ENCODE data around the gene CISD1.

Gene CISD1

GRCh38 chr10:58265249-58265648, 3.7 kb upstream of the CISD1 start:
- DNase-seq (ENCODE audit: low read depth in 3 of 3, low spot score in 1 of 3): no peak

- no peak for DNase-seq (ENCODE audit: low read depth in 3 of 3, low spot score in 1 of 3)
Measured at GRCh38 chr10:58266003-58266825, 2.7 kb upstream of the CISD1 start.

- peak in 1 of 3 donors; percentile 10 for DNase-seq (ENCODE audit: low read depth in 3 of 3, low spot score in 1 of 3)
Measured at GRCh38 chr10:58266826-58267712, 1.9 kb upstream of the CISD1 start.

- peak; percentile 74 to 89 (median 85) for DNase-seq (ENCODE audit: low read depth in 3 of 3, low spot score in 1 of 3)
Measured at GRCh38 chr10:58267713-58268453, 1.1 kb upstream of the CISD1 start, which contains the start of gene IPMK. Gene IPMK (minus strand): TSS chr10:58267894. CDS start chr10:58267611, 283 bp downstream.

GRCh38 chr10:58268454-58268945, 462 bp upstream of the CISD1 start:
- DNase-seq (ENCODE audit: low read depth in 3 of 3, low spot score in 1 of 3): no peak

GRCh38 chr10:58269782-58270290, 874 bp downstream of the CISD1 start:
- no peak for DNase-seq (ENCODE audit: low read depth in 3 of 3, low spot score in 1 of 3)

GRCh38 chr10:58275261-58275660, 6.3 kb downstream of the CISD1 start:
- DNase-seq (ENCODE audit: low read depth in 3 of 3, low spot score in 1 of 3): no peak

- no peak for DNase-seq (ENCODE audit: low read depth in 3 of 3, low spot score in 1 of 3)
Measured at GRCh38 chr10:58275908-58276307, 6.9 kb downstream of the CISD1 start.

GRCh38 chr10:58278274-58278961, 9.5 kb downstream of the CISD1 start:
- no peak for DNase-seq (ENCODE audit: low read depth in 3 of 3, low spot score in 1 of 3)

GRCh38 chr10:58278962-58279307, 10.0 kb downstream of the CISD1 start:
- DNase-seq (ENCODE audit: low read depth in 3 of 3, low spot score in 1 of 3): no peak

- no peak for DNase-seq (ENCODE audit: low read depth in 3 of 3, low spot score in 1 of 3)
Measured at GRCh38 chr10:58280477-58280876, 11.5 kb downstream of the CISD1 start.

- no peak for DNase-seq (ENCODE audit: low read depth in 3 of 3, low spot score in 1 of 3)
Measured at GRCh38 chr10:58281092-58281752, 12.3 kb downstream of the CISD1 start.

GRCh38 chr10:58282615-58283014, 13.7 kb downstream of the CISD1 start:
- no peak for DNase-seq (ENCODE audit: low read depth in 3 of 3, low spot score in 1 of 3)

GRCh38 chr10:58291538-58292174, 22.7 kb downstream of the CISD1 start:
- no peak for DNase-seq (ENCODE audit: low read depth in 3 of 3, low spot score in 1 of 3)

- DNase-seq (ENCODE audit: low read depth in 3 of 3, low spot score in 1 of 3): no peak
Measured at GRCh38 chr10:58293989-58294388, 25.0 kb downstream of the CISD1 start.

- peak; percentile 9 to 19 (median 15) for DNase-seq (ENCODE audit: low read depth in 3 of 3, low spot score in 1 of 3)
Measured at GRCh38 chr10:58299580-58299979, 30.6 kb downstream of the CISD1 start.

- DNase-seq (ENCODE audit: low read depth in 3 of 3, low spot score in 1 of 3): no peak
Measured at GRCh38 chr10:58300676-58301075, 31.7 kb downstream of the CISD1 start.

- DNase-seq (ENCODE audit: low read depth in 3 of 3, low spot score in 1 of 3): no peak
Measured at GRCh38 chr10:58302254-58302653, 33.3 kb downstream of the CISD1 start.

- no peak for DNase-seq (ENCODE audit: low read depth in 3 of 3, low spot score in 1 of 3)
Measured at GRCh38 chr10:58304099-58304633, 35.2 kb downstream of the CISD1 start.

Measured in stimulated activated CD4-positive, alpha-beta T cell treated with anti-CD3 and anti-CD28 coated beads, TNF-alpha, amount 100 ng/mL, for 1 hour (primary cell).